A549 (cell line): Measurements from ENCODE around the gene MAP3K5.

ENCODE experiments used
- CHD2 ChIP-seq: fragments of 150-350 bp; IDR thresholded peaks from 2 replicates; pipeline ENCODE4 v1.6.1; 2014; ENCODE audit warnings: low read length; ENCODE audit not compliant: partially characterized antibody
- EP300 ChIP-seq, 2 experiments: fragments of >200 bp; sonication (Bioruptor Twin); formaldehyde crosslinking; IDR thresholded peaks; 2 replicates in 1 of 2; 3 replicates in 1 of 2; pipeline ENCODE4 v1.6.1; 2016 to 2017
- HOXB13 ChIP-seq: fragments of 250-450 bp; sonication (Bioruptor Pico); IDR thresholded peaks from 2 replicates; pipeline ENCODE4 v1.5.0; 2020; ENCODE audit warnings: low read depth, mild to moderate bottlenecking, moderate library complexity
- KDM1A ChIP-seq: fragments of 200-600 bp; sonication (generic); IDR thresholded peaks from 2 replicates; pipeline ENCODE4 v1.6.1; 2016; ENCODE audit warnings: low read depth, mild to moderate bottlenecking
- NR3C1 ChIP-seq: fragments of >200 bp; sonication (Bioruptor Twin); formaldehyde crosslinking; IDR thresholded peaks from 3 replicates; pipeline ENCODE4 v1.6.1; 2017
- POLR2A ChIP-seq: IDR thresholded peaks from 2 replicates; pipeline ENCODE4 v1.6.1; 2012; ENCODE audit warnings: mild to moderate bottlenecking, low read length
- RAD21 ChIP-seq, 2 experiments: fragments of >200 bp in 1 of 2; sonication (Bioruptor Twin) in 1 of 2; formaldehyde crosslinking in 1 of 2; IDR thresholded peaks in 1 of 2; conservative IDR thresholded peaks in 1 of 2; 2 replicates in 1 of 2; 3 replicates in 1 of 2; pipeline ENCODE4 v1.6.1; 2012 to 2018; ENCODE audit warnings: inconsistent platforms in 1 of 2
- RCOR1 ChIP-seq: fragments of 150-350 bp; IDR thresholded peaks from 2 replicates; pipeline ENCODE4 v1.6.1; 2014; ENCODE audit warnings: antibody characterized with exemption, low read length, low read depth
- RNF2 ChIP-seq: fragments of 200-600 bp; sonication (generic); IDR thresholded peaks from 2 replicates; pipeline ENCODE4 v1.6.1; 2016; ENCODE audit warnings: low read depth, mild to moderate bottlenecking, antibody characterized with exemption, moderate library complexity, borderline replicate concordance
- USF2 ChIP-seq: fragments of 450-650 bp; IDR thresholded peaks from 2 replicates; pipeline ENCODE4 v1.6.1; 2014; ENCODE audit warnings: antibody characterized with exemption
- TF ChIP-seq, protein P1 (sequence below): fragments of >200 bp; sonication (Bioruptor Twin); formaldehyde crosslinking; IDR thresholded peaks from 3 replicates; pipeline ENCODE4 v1.5.1; 2016

DNA sequence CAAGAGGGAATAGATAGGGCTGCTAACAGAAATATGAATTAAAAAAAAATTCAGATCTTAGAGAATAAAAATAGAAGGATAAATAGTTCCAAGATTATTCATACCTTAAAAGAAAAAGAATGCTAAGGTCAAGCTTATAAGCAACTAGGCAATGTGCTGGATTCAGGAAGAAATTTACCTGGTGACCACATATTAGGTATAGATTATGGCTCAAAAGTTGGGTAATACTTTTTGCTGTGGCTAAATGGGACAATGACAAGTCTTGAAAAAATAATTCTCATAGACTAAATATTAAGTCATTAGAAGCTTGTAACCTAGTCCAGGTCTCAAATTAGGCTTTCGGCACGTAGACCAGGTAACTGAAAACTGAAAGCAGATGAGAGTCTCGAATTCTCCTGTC lies 17.2 kb downstream of the MAP3K5 start:
- TF ChIP-seq RNF2 = no peak
- no peak for TF ChIP-seq POLR2A
- TF ChIP-seq, protein P1, sequence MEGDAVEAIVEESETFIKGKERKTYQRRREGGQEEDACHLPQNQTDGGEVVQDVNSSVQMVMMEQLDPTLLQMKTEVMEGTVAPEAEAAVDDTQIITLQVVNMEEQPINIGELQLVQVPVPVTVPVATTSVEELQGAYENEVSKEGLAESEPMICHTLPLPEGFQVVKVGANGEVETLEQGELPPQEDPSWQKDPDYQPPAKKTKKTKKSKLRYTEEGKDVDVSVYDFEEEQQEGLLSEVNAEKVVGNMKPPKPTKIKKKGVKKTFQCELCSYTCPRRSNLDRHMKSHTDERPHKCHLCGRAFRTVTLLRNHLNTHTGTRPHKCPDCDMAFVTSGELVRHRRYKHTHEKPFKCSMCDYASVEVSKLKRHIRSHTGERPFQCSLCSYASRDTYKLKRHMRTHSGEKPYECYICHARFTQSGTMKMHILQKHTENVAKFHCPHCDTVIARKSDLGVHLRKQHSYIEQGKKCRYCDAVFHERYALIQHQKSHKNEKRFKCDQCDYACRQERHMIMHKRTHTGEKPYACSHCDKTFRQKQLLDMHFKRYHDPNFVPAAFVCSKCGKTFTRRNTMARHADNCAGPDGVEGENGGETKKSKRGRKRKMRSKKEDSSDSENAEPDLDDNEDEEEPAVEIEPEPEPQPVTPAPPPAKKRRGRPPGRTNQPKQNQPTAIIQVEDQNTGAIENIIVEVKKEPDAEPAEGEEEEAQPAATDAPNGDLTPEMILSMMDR = no peak
- no peak for TF ChIP-seq RAD21 (conservative IDR thresholded peaks at IDR 0.05 in 1 of 2, IDR thresholded peaks at IDR 0.05 in 1 of 2)
- TF ChIP-seq NR3C1 = no peak
- TF ChIP-seq HOXB13 (CRISPR knock-in tag) = no peak
- no peak for TF ChIP-seq USF2
- TF ChIP-seq KDM1A = no peak
- TF ChIP-seq EP300 (IDR thresholded peaks at IDR 0.05) = no peak
- TF ChIP-seq RCOR1 = no peak
- TF ChIP-seq CHD2 = no peak
